Measurements from ENCODE around the gene GTF3C5.
A peak's percentile ranks its signal among the peaks of the same experiment; 100 is the strongest.
"Not testable (repeated sequence)": the region's sequence is repeated elsewhere in the genome, so short reads cannot be mapped to it uniquely, and the experiment has no call there.

The GTF3C5 gene

GRCh38 chr9:133030317-133031129 lies at the start of gene GTF3C5:
Gene GTF3C5 (plus strand): TSS chr9:133030997. CDS start chr9:133031012, 15 bp downstream.
- DNase-seq = peak; percentile 79 to 100 (median 94)

GRCh38 chr9:132982458-132982857 lies 48.3 kb upstream of the GTF3C5 start:
- no peak for DNase-seq

GRCh38 chr9:132983491-132984201 lies 47.2 kb upstream of the GTF3C5 start:
- DNase-seq = no peak

GRCh38 chr9:132984202-132985070 lies 46.4 kb upstream of the GTF3C5 start:
- no peak for DNase-seq

GRCh38 chr9:132985071-132985350 lies 45.8 kb upstream of the GTF3C5 start:
- DNase-seq = no peak

GRCh38 chr9:132985489-132985888 lies 45.3 kb upstream of the GTF3C5 start:
- DNase-seq = no peak

- DNase-seq = no peak
These were observed 44.7 kb upstream of the GTF3C5 start for GRCh38 chr9:132986114-132986513.

GRCh38 chr9:132986640-132987620 lies 43.9 kb upstream of the GTF3C5 start:
- DNase-seq = no peak

- no peak for DNase-seq
These were observed 42.4 kb upstream of the GTF3C5 start for GRCh38 chr9:132988244-132989013.

- DNase-seq = no peak
These were observed 41.8 kb upstream of the GTF3C5 start for GRCh38 chr9:132989014-132989310.

- DNase-seq = no peak
These were observed 41.3 kb upstream of the GTF3C5 start for GRCh38 chr9:132989414-132989996.

GRCh38 chr9:132989998-132990557 lies 40.7 kb upstream of the GTF3C5 start:
- DNase-seq = not testable (repeated sequence)

GRCh38 chr9:132990781-132991180 lies 40.0 kb upstream of the GTF3C5 start:
- DNase-seq = no peak

GRCh38 chr9:132991351-132992300 lies 39.2 kb upstream of the GTF3C5 start:
- no peak for DNase-seq

- DNase-seq = no peak
These were observed 37.3 kb upstream of the GTF3C5 start for GRCh38 chr9:132993511-132993939.

- DNase-seq = no peak
These were observed 36.2 kb upstream of the GTF3C5 start for GRCh38 chr9:132994410-132995120.

GRCh38 chr9:132995121-132995420 lies 35.7 kb upstream of the GTF3C5 start:
- no peak for DNase-seq

GRCh38 chr9:132995879-132996278 lies 34.9 kb upstream of the GTF3C5 start:
- no peak for DNase-seq

All from amygdala (tissue), 56 donors.